OCI-LY7 (cell line): ENCODE results near the gene GSC2.

ENCODE experiments used
- EZH2phosphoT487 ChIP-seq: fragments of 200-600 bp; sonication (generic); IDR thresholded peaks from 2 replicates; pipeline ENCODE4 v1.6.1; 2018; ENCODE audit warnings: low read depth, borderline replicate concordance, mild to moderate bottlenecking, mixed run types, antibody characterized with exemption, low read length, moderate library complexity, mixed read lengths
- TF ChIP-seq, protein P1 (sequence below): fragments of 200-600 bp; sonication (generic); conservative IDR thresholded peaks from 2 replicates; pipeline ENCODE4 v1.5.1; 2014; ENCODE audit warnings: mild to moderate bottlenecking, antibody characterized with exemption, low read length, moderate library complexity, mixed read lengths

GRCh38 chr22:19128009-19128401 lies 22.1 kb downstream of the GSC2 start:
- TF ChIP-seq, protein P1, sequence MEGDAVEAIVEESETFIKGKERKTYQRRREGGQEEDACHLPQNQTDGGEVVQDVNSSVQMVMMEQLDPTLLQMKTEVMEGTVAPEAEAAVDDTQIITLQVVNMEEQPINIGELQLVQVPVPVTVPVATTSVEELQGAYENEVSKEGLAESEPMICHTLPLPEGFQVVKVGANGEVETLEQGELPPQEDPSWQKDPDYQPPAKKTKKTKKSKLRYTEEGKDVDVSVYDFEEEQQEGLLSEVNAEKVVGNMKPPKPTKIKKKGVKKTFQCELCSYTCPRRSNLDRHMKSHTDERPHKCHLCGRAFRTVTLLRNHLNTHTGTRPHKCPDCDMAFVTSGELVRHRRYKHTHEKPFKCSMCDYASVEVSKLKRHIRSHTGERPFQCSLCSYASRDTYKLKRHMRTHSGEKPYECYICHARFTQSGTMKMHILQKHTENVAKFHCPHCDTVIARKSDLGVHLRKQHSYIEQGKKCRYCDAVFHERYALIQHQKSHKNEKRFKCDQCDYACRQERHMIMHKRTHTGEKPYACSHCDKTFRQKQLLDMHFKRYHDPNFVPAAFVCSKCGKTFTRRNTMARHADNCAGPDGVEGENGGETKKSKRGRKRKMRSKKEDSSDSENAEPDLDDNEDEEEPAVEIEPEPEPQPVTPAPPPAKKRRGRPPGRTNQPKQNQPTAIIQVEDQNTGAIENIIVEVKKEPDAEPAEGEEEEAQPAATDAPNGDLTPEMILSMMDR: no peak
- no peak for TF ChIP-seq EZH2phosphoT487
